ENCODE measurements around the gene ZNF32. TPM values are rescaled to one million over a fixed set of nuclear protein-coding genes. Genes with fewer than 3 reads are reported as not detected.
A peak's percentile ranks its signal among the peaks of the same experiment; 100 is the strongest.

ZNF32 gene
- total RNA-seq, 1 experiment from 2014 or later: 9.8 TPM

DNA sequence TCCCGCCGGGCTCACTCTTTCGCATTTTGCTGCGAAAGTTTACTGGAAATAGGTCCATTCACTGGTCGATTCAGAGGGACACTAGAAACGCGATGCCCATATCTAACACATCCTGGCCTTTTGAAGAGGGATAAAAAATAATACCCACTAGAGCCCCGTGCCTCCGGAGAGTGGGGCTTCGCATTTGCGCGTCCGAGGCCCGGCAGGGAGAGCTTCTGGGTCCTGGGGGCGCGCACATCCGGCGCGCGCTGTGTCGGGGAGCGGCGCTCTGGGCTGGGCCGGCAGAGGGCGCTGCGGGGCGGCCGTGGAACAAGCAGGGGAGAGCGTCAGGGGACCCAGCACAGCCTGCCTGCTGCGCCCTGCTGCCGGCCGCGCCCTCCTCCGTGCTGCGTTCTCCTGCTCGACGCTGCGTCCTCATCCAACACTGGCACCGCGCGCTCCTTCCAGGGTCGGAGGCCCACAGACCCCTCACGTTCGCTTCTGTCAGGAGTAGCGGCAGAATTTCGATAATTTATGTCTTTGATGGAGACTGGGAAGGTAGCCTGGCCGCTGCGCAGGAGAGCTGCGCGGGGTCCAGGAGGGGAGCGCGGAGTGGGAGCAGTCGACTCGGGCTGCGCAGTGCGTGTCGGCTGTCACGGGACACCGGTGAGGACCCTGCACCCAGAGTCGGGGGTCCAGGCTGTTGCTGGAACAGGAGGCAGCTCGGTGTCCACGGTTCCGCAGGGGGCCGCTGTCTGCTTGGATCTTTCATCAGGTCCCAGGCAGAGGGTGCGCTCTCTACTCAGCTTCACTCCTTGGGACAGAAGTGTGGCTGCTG, 41.5 kb upstream of the ZNF32 start:
- Histone ChIP-seq H3K4me3 (no peak overlapping the region), H3K9me2 (ENCODE audit: insufficient read depth) (no peaks in the 10 kb centered on the region), H3K36me3 (ENCODE audit: low read depth) (no peaks in the 10 kb centered on the region), H3F3A (ENCODE audit: insufficient read depth, low read depth) (no peaks in the 10 kb centered on the region), H4K20me1 (ENCODE audit: insufficient read depth) (no peaks in the 10 kb centered on the region), H3K4me1 (replicated peaks; ENCODE audit: insufficient read depth) (no peaks in the 10 kb centered on the region), H3K4me2 (no peak overlapping the region), H3K27me3 (ENCODE audit: insufficient read depth, low read depth) (peaks cover 74% of the 10 kb centered on the region), H2AFZ (no peak overlapping the region), H3K9me3 (ENCODE audit: insufficient read depth, low read depth) (no peaks in the 10 kb centered on the region), H3K27ac (no peak overlapping the region), H3K79me2 (ENCODE audit: low read depth) (no peaks in the 10 kb centered on the region)
- ChIA-PET CTCF (interaction anchor here (0.6 kb wide), 1 partner anchor 1155 kb away, joined by 3 read pairs; no protein-coding TSS in a partner anchor), POLR2A (ENCODE audit: unreplicated experiment) (no interaction called here)
- TF ChIP-seq, protein P1, sequence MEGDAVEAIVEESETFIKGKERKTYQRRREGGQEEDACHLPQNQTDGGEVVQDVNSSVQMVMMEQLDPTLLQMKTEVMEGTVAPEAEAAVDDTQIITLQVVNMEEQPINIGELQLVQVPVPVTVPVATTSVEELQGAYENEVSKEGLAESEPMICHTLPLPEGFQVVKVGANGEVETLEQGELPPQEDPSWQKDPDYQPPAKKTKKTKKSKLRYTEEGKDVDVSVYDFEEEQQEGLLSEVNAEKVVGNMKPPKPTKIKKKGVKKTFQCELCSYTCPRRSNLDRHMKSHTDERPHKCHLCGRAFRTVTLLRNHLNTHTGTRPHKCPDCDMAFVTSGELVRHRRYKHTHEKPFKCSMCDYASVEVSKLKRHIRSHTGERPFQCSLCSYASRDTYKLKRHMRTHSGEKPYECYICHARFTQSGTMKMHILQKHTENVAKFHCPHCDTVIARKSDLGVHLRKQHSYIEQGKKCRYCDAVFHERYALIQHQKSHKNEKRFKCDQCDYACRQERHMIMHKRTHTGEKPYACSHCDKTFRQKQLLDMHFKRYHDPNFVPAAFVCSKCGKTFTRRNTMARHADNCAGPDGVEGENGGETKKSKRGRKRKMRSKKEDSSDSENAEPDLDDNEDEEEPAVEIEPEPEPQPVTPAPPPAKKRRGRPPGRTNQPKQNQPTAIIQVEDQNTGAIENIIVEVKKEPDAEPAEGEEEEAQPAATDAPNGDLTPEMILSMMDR (conservative IDR thresholded peaks at IDR 0.05): peak; percentile 36; the same call in 1 of the 2 replicates
- TF ChIP-seq EZH2 (IDR thresholded peaks at IDR 0.05; ENCODE audit: low read depth): no peak
- no TSS peak for BruUV-seq (replicated peaks)
- intact Hi-C loops (cut with micrococcal nuclease; ENCODE audit: unreplicated experiment): loop anchor here (5.0 to 10.0 kb wide), 2 partner anchors 355 to 897 kb away; no protein-coding TSS in a partner anchor
- peak in 1 of 2 experiments; percentile 54 for DNase-seq

- CTCF ChIA-PET: interaction anchor here (0.6 kb wide), 1 partner anchor 1155 kb away, joined by 3 read pairs; no protein-coding TSS in a partner anchor
- H3K4me2 ChIP-seq: no peak overlapping the region
- H3K27me3 ChIP-seq (ENCODE audit: insufficient read depth, low read depth): peaks cover 73% of the 10 kb centered on the region
- no peaks in the 10 kb centered on the region for H3F3A ChIP-seq (ENCODE audit: insufficient read depth, low read depth)
- H3K4me1 ChIP-seq (replicated peaks; ENCODE audit: insufficient read depth): no peaks in the 10 kb centered on the region
- no peak overlapping the region for H3K27ac ChIP-seq
- no peak overlapping the region for H2AFZ ChIP-seq
- no peaks in the 10 kb centered on the region for H4K20me1 ChIP-seq (ENCODE audit: insufficient read depth)
- no peaks in the 10 kb centered on the region for H3K9me3 ChIP-seq (ENCODE audit: insufficient read depth, low read depth)
- no peak for DNase-seq
- POLR2A ChIA-PET (ENCODE audit: unreplicated experiment): no interaction called here
- BruUV-seq (replicated peaks): no TSS peak
- TF ChIP-seq EZH2 (IDR thresholded peaks at IDR 0.05; ENCODE audit: low read depth): no peak
- intact Hi-C loops (cut with micrococcal nuclease; ENCODE audit: unreplicated experiment): no loop called here
- no peaks in the 10 kb centered on the region for H3K9me2 ChIP-seq (ENCODE audit: insufficient read depth)
- H3K4me3 ChIP-seq: no peak overlapping the region
- no peaks in the 10 kb centered on the region for H3K36me3 ChIP-seq (ENCODE audit: low read depth)
- no peaks in the 10 kb centered on the region for H3K79me2 ChIP-seq (ENCODE audit: low read depth)
Measured at GRCh38 chr10:43689618-43689954, 40.9 kb upstream of the ZNF32 start.

- no peaks in the 10 kb centered on the region for H3K4me1 ChIP-seq (replicated peaks; ENCODE audit: insufficient read depth)
- H3K4me2 ChIP-seq: no peak overlapping the region
- no peak for TF ChIP-seq EZH2 (IDR thresholded peaks at IDR 0.05; ENCODE audit: low read depth)
- TF ChIP-seq, protein P1 (conservative IDR thresholded peaks at IDR 0.05): no peak
- H3K27ac ChIP-seq: no peak overlapping the region
- H3K79me2 ChIP-seq (ENCODE audit: low read depth): no peaks in the 10 kb centered on the region
- no peak overlapping the region for H2AFZ ChIP-seq
- peaks cover 68% of the 10 kb centered on the region for H3K27me3 ChIP-seq (ENCODE audit: insufficient read depth, low read depth)
- intact Hi-C loops (cut with micrococcal nuclease; ENCODE audit: unreplicated experiment): no loop called here
- ChIA-PET POLR2A (ENCODE audit: unreplicated experiment) (no interaction called here), CTCF (interaction anchor here (0.6 kb wide), 1 partner anchor 128 kb away, joined by 10 read pairs; no protein-coding TSS in a partner anchor)
- no peaks in the 10 kb centered on the region for H4K20me1 ChIP-seq (ENCODE audit: insufficient read depth)
- H3F3A ChIP-seq (ENCODE audit: insufficient read depth, low read depth): no peaks in the 10 kb centered on the region
- no peak overlapping the region for H3K4me3 ChIP-seq
- H3K9me3 ChIP-seq (ENCODE audit: insufficient read depth, low read depth): no peaks in the 10 kb centered on the region
- no TSS peak for BruUV-seq (replicated peaks)
- no peaks in the 10 kb centered on the region for H3K36me3 ChIP-seq (ENCODE audit: low read depth)
- no peak for DNase-seq
- H3K9me2 ChIP-seq (ENCODE audit: insufficient read depth): no peaks in the 10 kb centered on the region
Measured at GRCh38 chr10:43689007-43689491, 40.4 kb upstream of the ZNF32 start.

Measured in PC-9 (cell line).